Upper lobe of right lung (tissue), 1 donor: ENCODE measurements around the gene MARK2. TPM values are rescaled to one million over a fixed set of nuclear protein-coding genes. Genes with fewer than 3 reads are reported as not detected.

Source experiments
- ATAC-seq: fragments of 200-7000 bp; cut with Tn5 transposase; one replicate; pipeline ENCODE4 v1.9.1; 2020; ENCODE audit warnings: mild to moderate bottlenecking, moderate library complexity
- DNase-seq: peaks from one replicate; pipeline ENCODE4 v3.0.0-alpha.2; 2020
- H3K27ac ChIP-seq: fragments of 200-600 bp; one replicate; pipeline ENCODE4 v1.8.0; 2022
- H3K27me3 ChIP-seq: fragments of 200-600 bp; one replicate; pipeline ENCODE4 v1.8.0; 2022; ENCODE audit warnings: mild to moderate bottlenecking
- H3K36me3 ChIP-seq: fragments of 200-600 bp; one replicate; pipeline ENCODE4 v1.8.0; 2022
- H3K4me1 ChIP-seq: fragments of 200-600 bp; one replicate; pipeline ENCODE4 v1.8.0; 2022
- H3K4me3 ChIP-seq: fragments of 200-600 bp; one replicate; pipeline ENCODE4 v1.8.0; 2022; ENCODE audit warnings: mild to moderate bottlenecking
- H3K9me3 ChIP-seq: fragments of 200-600 bp; one replicate; pipeline ENCODE4 v1.8.0; 2022
- CTCF ChIP-seq: fragments of 200-600 bp; IDR thresholded peaks from one replicate; pipeline ENCODE4 v1.8.0; 2022; ENCODE audit warnings: antibody characterized with exemption
- intact Hi-C: fragments of 100-400 bp; cut with DNase I; formaldehyde crosslinking; loops from one replicate; pipeline ENCODE4 v1.11.0; 2022
- total RNA-seq: library from RNA; stranded (reverse); fragmentation: NEBNext Ultra II Directional; extraction: Animal tissue kit (Norgen Biotek cat#: 25700); gene quantifications from one replicate; pipeline ENCODE4 v1.2.1, GENCODE V29; 2021
- donor health status: DM: no; HTN: yes; CAD: no; lungs with severe emphysema.

Gene MARK2
- total RNA-seq, 1 donor from 2014 or later: 40.7 TPM

- ATAC-seq: no peak
- Histone ChIP-seq H3K27ac (no peak overlapping the region), H3K4me3 (no peak overlapping the region), H3K27me3 (no peaks in the 10 kb centered on the region), H3K9me3 (no peaks in the 10 kb centered on the region), H3K4me1 (peaks cover 17% of the 10 kb centered on the region), H3K36me3 (peaks cover 63% of the 10 kb centered on the region)
- no peak for DNase-seq
- TF ChIP-seq CTCF: no peak
- intact Hi-C loops: no loop called here
Measured at GRCh38 chr11:63818609-63819008, 20.3 kb upstream of the MARK2 start.

- no peak overlapping the region for H3K4me3 ChIP-seq
- H3K36me3 ChIP-seq: peaks cover 91% of the 10 kb centered on the region
- H3K27me3 ChIP-seq: no peaks in the 10 kb centered on the region
- ATAC-seq (no peak), DNase-seq (no peak)
- H3K27ac ChIP-seq: no peak overlapping the region
- no peaks in the 10 kb centered on the region for H3K9me3 ChIP-seq
- no peaks in the 10 kb centered on the region for H3K4me1 ChIP-seq
- no peak for TF ChIP-seq CTCF
- intact Hi-C loops: no loop called here
Measured at GRCh38 chr11:63821411-63821810, 17.5 kb upstream of the MARK2 start.

GRCh38 chr11:63826471-63827190, 12.3 kb upstream of the MARK2 start:
- intact Hi-C loops: no loop called here

GRCh38 chr11:63829823-63830489, 9.0 kb upstream of the MARK2 start:
- Histone ChIP-seq H3K27ac (no peak overlapping the region), H3K4me1 (no peaks in the 10 kb centered on the region), H3K27me3 (no peaks in the 10 kb centered on the region), H3K4me3 (no peak overlapping the region), H3K9me3 (no peaks in the 10 kb centered on the region), H3K36me3 (peaks cover 22% of the 10 kb centered on the region)
- DNase-seq (no peak), ATAC-seq (peak; percentile 59)
- no peak for TF ChIP-seq CTCF
- intact Hi-C loops: loop anchor here (10.0 kb wide), 1 partner anchor 325 kb away; no protein-coding TSS in a partner anchor

More at GRCh38 chr11:63826471-63827190, 12.3 kb upstream of the MARK2 start:
- H3K27me3 ChIP-seq: no peaks in the 10 kb centered on the region
- no peaks in the 10 kb centered on the region for H3K9me3 ChIP-seq
- H3K4me3 ChIP-seq: no peak overlapping the region
- DNase-seq (no peak), ATAC-seq (no peak)
- H3K27ac ChIP-seq: no peak overlapping the region
- H3K36me3 ChIP-seq: peaks cover 55% of the 10 kb centered on the region
- TF ChIP-seq CTCF: no peak
- H3K4me1 ChIP-seq: no peaks in the 10 kb centered on the region

- intact Hi-C loops: loop anchor here (10.0 kb wide), 1 partner anchor 323 kb away; no protein-coding TSS in a partner anchor
- Histone ChIP-seq H3K27ac (no peak overlapping the region), H3K27me3 (no peaks in the 10 kb centered on the region), H3K4me1 (no peaks in the 10 kb centered on the region), H3K9me3 (no peaks in the 10 kb centered on the region), H3K4me3 (no peak overlapping the region), H3K36me3 (peaks cover 8% of the 10 kb centered on the region)
- no peak for TF ChIP-seq CTCF
- DNase-seq (no peak), ATAC-seq (no peak)
Measured at GRCh38 chr11:63831326-63831725, 7.6 kb upstream of the MARK2 start.
